KMS-11 (cell line): ENCODE results near the gene AFF3.

Source experiments
- H2AFZ ChIP-seq: fragments of 200-600 bp; sonication (generic); 2 replicates; pipeline ENCODE4 v1.6.1; 2016; ENCODE audit warnings: antibody characterized with exemption, mixed run types, low read depth
- H3K27ac ChIP-seq: fragments of 200-600 bp; sonication (generic); 2 replicates; pipeline ENCODE4 v1.6.1; 2016; ENCODE audit warnings: mild to moderate bottlenecking, mixed run types
- H3K27me3 ChIP-seq: fragments of 200-600 bp; sonication (generic); 2 replicates; pipeline ENCODE4 v1.6.1; 2017; ENCODE audit warnings: mild to moderate bottlenecking, low read depth, mixed run types, moderate library complexity; ENCODE audit not compliant: insufficient read depth
- H3K36me3 ChIP-seq: fragments of 200-600 bp; sonication (generic); 2 replicates; pipeline ENCODE4 v1.6.1; 2017; ENCODE audit warnings: mild to moderate bottlenecking, mixed run types; ENCODE audit not compliant: insufficient read depth
- H3K4me1 ChIP-seq: fragments of 200-600 bp; sonication (generic); 2 replicates; pipeline ENCODE4 v1.6.1; 2016; ENCODE audit warnings: mild to moderate bottlenecking, low read depth, mixed run types; ENCODE audit not compliant: poor library complexity, severe bottlenecking
- H3K4me2 ChIP-seq: fragments of 200-600 bp; sonication (generic); 2 replicates; pipeline ENCODE4 v1.7.0; 2016; ENCODE audit warnings: mild to moderate bottlenecking, mixed run types
- H3K4me3 ChIP-seq: fragments of 200-600 bp; sonication (generic); IDR thresholded peaks from 2 replicates; pipeline ENCODE4 v1.6.1; 2017; ENCODE audit warnings: low read depth, low read length, mixed read lengths; ENCODE audit not compliant: insufficient read depth
- H3K79me2 ChIP-seq: fragments of 200-600 bp; sonication (generic); 2 replicates; pipeline ENCODE4 v1.6.1; 2016; ENCODE audit warnings: low read depth, mixed run types; ENCODE audit not compliant: insufficient read depth
- H3K9ac ChIP-seq: fragments of 200-600 bp; sonication (generic); 2 replicates; pipeline ENCODE4 v1.6.1; 2016; ENCODE audit warnings: mild to moderate bottlenecking, mixed run types
- H4K20me1 ChIP-seq: fragments of 200-600 bp; sonication (generic); 2 replicates; pipeline ENCODE4 v1.6.1; 2016; ENCODE audit warnings: mild to moderate bottlenecking, mixed run types; ENCODE audit not compliant: insufficient read depth
- TF ChIP-seq, protein P1 (sequence below): fragments of 200-600 bp; sonication (generic); conservative IDR thresholded peaks from 2 replicates; pipeline ENCODE4 v1.6.1; 2017; ENCODE audit warnings: low read depth, mild to moderate bottlenecking, antibody characterized with exemption, low read length, moderate library complexity, mixed read lengths

AFF3 gene

DNA sequence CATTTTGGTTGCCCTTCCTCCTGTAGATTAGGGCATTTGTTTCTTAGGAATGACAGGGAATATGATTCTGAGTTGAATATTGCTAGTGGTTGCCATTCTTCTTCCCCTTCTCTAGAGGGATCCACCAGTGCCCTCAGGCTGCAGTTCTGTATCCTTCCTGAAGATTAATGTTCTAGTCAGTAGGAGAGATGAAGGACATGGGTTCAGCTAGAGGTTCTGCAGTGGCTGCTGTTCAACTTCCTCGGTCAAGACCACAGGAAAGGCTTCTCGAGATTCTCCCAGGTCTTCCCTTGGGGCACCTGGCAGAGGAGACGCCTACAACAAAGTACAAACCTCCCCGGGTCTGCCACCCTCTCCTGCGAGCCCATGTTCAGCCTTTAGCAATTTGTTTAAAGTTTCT, 325.5 kb downstream of the AFF3 start:
- Histone ChIP-seq H3K27me3 (no peaks in the 10 kb centered on the region), H3K36me3 (no peaks in the 10 kb centered on the region), H3K79me2 (no peaks in the 10 kb centered on the region), H4K20me1 (no peaks in the 10 kb centered on the region), H3K4me2 (no peak overlapping the region), H3K9ac (no peak overlapping the region), H3K4me1 (no peaks in the 10 kb centered on the region), H3K27ac (no peak overlapping the region), H2AFZ (no peak overlapping the region), H3K4me3 (no peak overlapping the region)
- TF ChIP-seq, protein P1, sequence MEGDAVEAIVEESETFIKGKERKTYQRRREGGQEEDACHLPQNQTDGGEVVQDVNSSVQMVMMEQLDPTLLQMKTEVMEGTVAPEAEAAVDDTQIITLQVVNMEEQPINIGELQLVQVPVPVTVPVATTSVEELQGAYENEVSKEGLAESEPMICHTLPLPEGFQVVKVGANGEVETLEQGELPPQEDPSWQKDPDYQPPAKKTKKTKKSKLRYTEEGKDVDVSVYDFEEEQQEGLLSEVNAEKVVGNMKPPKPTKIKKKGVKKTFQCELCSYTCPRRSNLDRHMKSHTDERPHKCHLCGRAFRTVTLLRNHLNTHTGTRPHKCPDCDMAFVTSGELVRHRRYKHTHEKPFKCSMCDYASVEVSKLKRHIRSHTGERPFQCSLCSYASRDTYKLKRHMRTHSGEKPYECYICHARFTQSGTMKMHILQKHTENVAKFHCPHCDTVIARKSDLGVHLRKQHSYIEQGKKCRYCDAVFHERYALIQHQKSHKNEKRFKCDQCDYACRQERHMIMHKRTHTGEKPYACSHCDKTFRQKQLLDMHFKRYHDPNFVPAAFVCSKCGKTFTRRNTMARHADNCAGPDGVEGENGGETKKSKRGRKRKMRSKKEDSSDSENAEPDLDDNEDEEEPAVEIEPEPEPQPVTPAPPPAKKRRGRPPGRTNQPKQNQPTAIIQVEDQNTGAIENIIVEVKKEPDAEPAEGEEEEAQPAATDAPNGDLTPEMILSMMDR, result no peak

DNA sequence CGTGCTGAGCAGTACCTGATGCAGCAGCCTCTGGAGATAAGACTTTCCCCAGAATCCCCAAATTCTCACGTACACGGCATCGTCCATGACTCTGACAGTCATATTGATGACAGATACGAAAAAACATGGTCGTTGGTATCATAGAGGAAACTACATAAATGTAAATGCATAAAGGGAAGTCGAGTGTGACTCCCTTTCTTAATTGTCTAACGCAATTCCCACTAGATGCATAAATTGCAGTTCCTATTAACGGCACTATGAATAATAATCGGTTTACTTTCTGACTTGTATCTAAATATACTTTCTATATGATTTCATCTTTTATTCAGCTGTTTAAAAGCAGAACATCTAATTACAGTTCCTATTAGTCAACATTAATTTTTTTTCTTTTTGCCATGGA, 330.0 kb downstream of the AFF3 start:
- H2AFZ ChIP-seq, result no peak overlapping the region
- no peaks in the 10 kb centered on the region for H3K79me2 ChIP-seq
- H3K4me3 ChIP-seq, result no peak overlapping the region
- no peaks in the 10 kb centered on the region for H3K36me3 ChIP-seq
- H3K27ac ChIP-seq, result no peak overlapping the region
- no peaks in the 10 kb centered on the region for H3K4me1 ChIP-seq
- H4K20me1 ChIP-seq, result no peaks in the 10 kb centered on the region
- no peaks in the 10 kb centered on the region for H3K27me3 ChIP-seq
- H3K4me2 ChIP-seq, result no peak overlapping the region
- no peak overlapping the region for H3K9ac ChIP-seq
- TF ChIP-seq, protein P1, result no peak

DNA sequence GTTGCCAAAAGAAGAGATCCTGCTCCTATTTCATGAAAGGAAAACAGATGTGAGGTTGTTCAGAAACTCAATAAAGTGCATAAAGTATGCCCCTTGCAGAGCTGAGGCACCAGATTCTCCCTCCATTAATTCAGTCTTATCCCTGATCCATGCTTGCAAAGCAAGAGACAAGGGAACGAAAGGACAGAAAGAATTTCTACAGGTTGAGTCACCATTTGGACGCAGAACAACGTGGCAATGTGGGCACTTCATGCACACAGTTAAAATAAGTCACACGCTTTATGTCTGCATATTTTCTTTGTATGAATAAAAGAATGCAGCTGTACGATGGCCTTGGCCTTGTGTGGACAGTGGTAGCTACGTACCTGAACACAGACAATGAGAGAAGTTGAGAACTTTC, 330.8 kb downstream of the AFF3 start:
- TF ChIP-seq, protein P1, result no peak
- H3K27ac ChIP-seq, result no peak overlapping the region
- H4K20me1 ChIP-seq, result no peaks in the 10 kb centered on the region
- no peak overlapping the region for H3K9ac ChIP-seq
- no peak overlapping the region for H2AFZ ChIP-seq
- no peaks in the 10 kb centered on the region for H3K36me3 ChIP-seq
- no peaks in the 10 kb centered on the region for H3K4me1 ChIP-seq
- no peaks in the 10 kb centered on the region for H3K27me3 ChIP-seq
- H3K4me2 ChIP-seq, result no peak overlapping the region
- H3K4me3 ChIP-seq, result no peak overlapping the region
- H3K79me2 ChIP-seq, result no peaks in the 10 kb centered on the region

DNA sequence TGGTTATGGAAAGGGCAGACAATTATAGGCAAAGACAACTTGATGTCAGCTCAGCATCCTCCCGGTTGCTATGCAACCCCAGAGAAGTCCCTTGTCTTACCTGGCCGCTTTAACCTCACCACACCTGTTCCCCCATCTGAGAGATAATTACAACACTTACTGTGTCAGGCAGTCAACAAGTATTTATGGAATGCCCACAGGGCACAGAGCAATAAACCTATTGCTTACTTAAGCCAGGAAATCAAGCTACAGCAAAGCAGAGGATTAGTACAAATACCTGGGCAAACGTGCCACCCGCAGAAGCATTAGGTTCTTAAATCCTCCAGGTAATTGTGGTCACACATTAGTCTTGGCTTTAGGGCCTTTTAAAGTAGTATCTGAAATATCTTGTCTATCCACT, 332.2 kb downstream of the AFF3 start:
- Histone ChIP-seq H3K4me1 (peaks cover 7% of the 10 kb centered on the region), H3K4me3 (no peak overlapping the region), H3K27ac (no peak overlapping the region), H3K4me2 (no peak overlapping the region), H2AFZ (no peak overlapping the region), H3K9ac (no peak overlapping the region), H3K79me2 (no peaks in the 10 kb centered on the region), H3K36me3 (no peaks in the 10 kb centered on the region), H4K20me1 (no peaks in the 10 kb centered on the region), H3K27me3 (no peaks in the 10 kb centered on the region)
- TF ChIP-seq, protein P1, result no peak
